PC-3 (cell line): ENCODE results near the gene TBC1D16. TPM values are rescaled to one million over a fixed set of nuclear protein-coding genes. Genes with fewer than 3 reads are reported as not detected.

ENCODE experiments used
- ATAC-seq: fragments of 200-7000 bp; cut with Tn5 transposase; 2 replicates; pipeline ENCODE4 v1.9.1; 2020; ENCODE audit warnings: mild to moderate bottlenecking, moderate library complexity
- BruUV-seq: library from RNA; stranded (reverse); fragments of 400-500 nt; replicated peaks from 2 replicates; lab custom pipeline; 2021; lab: Mats Ljungman, UMichigan
- CTCF ChIA-PET: fragments of 300-600 bp; sonication (Branson Sonifier 250); formaldehyde crosslinking; loops from one replicate; lab custom pipeline; 2022; ENCODE audit warnings: antibody characterized with exemption; lab: Charles Lee
- POLR2A ChIA-PET: fragments of 300-600 bp; sonication (Branson Sonifier 250); formaldehyde crosslinking; loops from one replicate; lab custom pipeline; 2022; ENCODE audit warnings: antibody characterized with exemption; ENCODE audit not compliant: unreplicated experiment; lab: Charles Lee
- DNase-seq: peaks from one replicate; pipeline ENCODE4 v3.0.0-alpha.2; 2015
- H2AFZ ChIP-seq: fragments of 300-600 bp; sonication (generic); 2 replicates; pipeline ENCODE4 v1.6.0; 2016; ENCODE audit warnings: antibody characterized with exemption, low read length
- H3F3A ChIP-seq: fragments of 300-600 bp; sonication (generic); one replicate; pipeline ENCODE4 v1.6.0; 2017; ENCODE audit warnings: antibody characterized with exemption, low read length, control low read depth, mild to moderate bottlenecking; ENCODE audit not compliant: unreplicated experiment
- H3K27ac ChIP-seq: fragments of 300-600 bp; sonication (generic); 2 replicates; pipeline ENCODE4 v1.5.1; 2016; ENCODE audit warnings: mild to moderate bottlenecking, low read length
- H3K27me3 ChIP-seq: fragments of 300-600 bp; sonication (generic); 2 replicates; pipeline ENCODE4 v1.6.1; 2016; ENCODE audit warnings: low read length, mixed read lengths
- H3K36me3 ChIP-seq: fragments of 300-600 bp; sonication (generic); 2 replicates; pipeline ENCODE4 v1.6.1; 2016; ENCODE audit warnings: low read depth, mixed run types, low read length, mixed read lengths
- H3K4me1 ChIP-seq: fragments of 300-600 bp; sonication (generic); 2 replicates; pipeline ENCODE4 v1.5.1; 2016; ENCODE audit warnings: low read length; ENCODE audit not compliant: insufficient read depth
- H3K4me2 ChIP-seq: fragments of 300-600 bp; sonication (generic); 2 replicates; pipeline ENCODE4 v1.6.0; 2016; ENCODE audit warnings: low read length
- H3K4me3 ChIP-seq: fragments of 300-600 bp; sonication (generic); 2 replicates; pipeline ENCODE4 v1.5.1; 2016; ENCODE audit warnings: mild to moderate bottlenecking, low read length, mixed read lengths
- H3K79me2 ChIP-seq: fragments of 300-600 bp; sonication (generic); 2 replicates; pipeline ENCODE4 v1.6.1; 2017; ENCODE audit warnings: low read length, mixed read lengths
- H3K9ac ChIP-seq: fragments of 300-600 bp; sonication (generic); 2 replicates; pipeline ENCODE4 v1.6.0; 2016; ENCODE audit warnings: mild to moderate bottlenecking, low read length
- H3K9me2 ChIP-seq: fragments of 300-600 bp; sonication (generic); replicated peaks from 2 replicates; pipeline ENCODE4 v1.6.1; 2016; ENCODE audit warnings: mixed run types, low read length, mixed read lengths
- H3K9me3 ChIP-seq: fragments of 300-600 bp; sonication (generic); 2 replicates; pipeline ENCODE4 v1.6.1; 2016; ENCODE audit warnings: low read length, mixed read lengths
- H4K20me1 ChIP-seq: fragments of 300-600 bp; sonication (generic); 2 replicates; pipeline ENCODE4 v1.6.1; 2016; ENCODE audit warnings: low read length, mixed read lengths
- CTCF ChIP-seq: fragments of 300-600 bp; sonication (generic); conservative IDR thresholded peaks from 2 replicates; pipeline ENCODE4 v1.5.1; 2017; ENCODE audit warnings: antibody characterized with exemption, low read depth, mild to moderate bottlenecking, low read length
- EZH2 ChIP-seq: fragments of 300-600 bp; sonication (generic); IDR thresholded peaks from one replicate; pipeline ENCODE4 v1.6.1; 2017; ENCODE audit warnings: antibody characterized with exemption, mild to moderate bottlenecking, low read length; ENCODE audit not compliant: unreplicated experiment
- EZH2phosphoT487 ChIP-seq: fragments of 300-600 bp; sonication (generic); IDR thresholded peaks from 2 replicates; pipeline ENCODE4 v1.6.1; 2018; ENCODE audit warnings: mild to moderate bottlenecking, antibody characterized with exemption, low read length, borderline replicate concordance
- intact Hi-C: fragments of 100-400 bp; cut with micrococcal nuclease; formaldehyde crosslinking; loops from 2 replicates; pipeline ENCODE4 v1.9.0; 2023
- total RNA-seq: library from RNA; depleted of rRNA; stranded (reverse); fragments of >200 nt; gene quantifications from 2 replicates; pipeline ENCODE4 v1.2.3, GENCODE V29; 2014

The TBC1D16 gene
- total RNA-seq, 1 experiment from 2014 or later, result 23.7 TPM

- Histone ChIP-seq H3F3A (no peaks in the 10 kb centered on the region), H3K4me3 (no peak overlapping the region), H2AFZ (no peak overlapping the region), H3K79me2 (no peaks in the 10 kb centered on the region), H4K20me1 (no peaks in the 10 kb centered on the region), H3K27me3 (no peaks in the 10 kb centered on the region), H3K27ac (no peak overlapping the region), H3K9me3 (no peaks in the 10 kb centered on the region), H3K4me1 (no peaks in the 10 kb centered on the region), H3K36me3 (0 out of 2 replicates have a peak, but pooled peaks cover 4% of the 10 kb centered on the region), H3K4me2 (no peak overlapping the region), H3K9me2 (no peaks in the 10 kb centered on the region), H3K9ac (no peak overlapping the region)
- intact Hi-C loops, result no loop called here
- no TSS peak for BruUV-seq
- ATAC-seq (no peak), DNase-seq (no peak)
- TF ChIP-seq EZH2phosphoT487 (no peak), CTCF (no peak), EZH2 (no peak)
- ChIA-PET POLR2A (no interaction called here), CTCF (interaction anchor here (1.5 kb wide), 1 partner anchor 163 kb away, joined by 4 read pairs; no protein-coding TSS in a partner anchor)
Observed at GRCh38 chr17:79971651-79972050, 64.0 kb downstream of the TBC1D16 start.

- ChIA-PET CTCF (interaction anchor here (0.6 to 1.5 kb wide), 5 partner anchors 126 to 225 kb away, joined by 3 to 11 read pairs (median 3); no protein-coding TSS in a partner anchor), POLR2A (no interaction called here)
- Histone ChIP-seq H2AFZ (no peak overlapping the region), H3K36me3 (0 out of 2 replicates have a peak, but pooled peaks cover 4% of the 10 kb centered on the region), H3K4me3 (no peak overlapping the region), H3F3A (no peaks in the 10 kb centered on the region), H3K4me2 (no peak overlapping the region), H4K20me1 (no peaks in the 10 kb centered on the region), H3K4me1 (no peaks in the 10 kb centered on the region), H3K9me3 (no peaks in the 10 kb centered on the region), H3K9me2 (no peaks in the 10 kb centered on the region), H3K79me2 (no peaks in the 10 kb centered on the region), H3K9ac (no peak overlapping the region), H3K27me3 (no peaks in the 10 kb centered on the region), H3K27ac (no peak overlapping the region)
- TF ChIP-seq CTCF (peak; percentile 96), EZH2phosphoT487 (no peak), EZH2 (no peak)
- ATAC-seq (peak; percentile 84), DNase-seq (peak; percentile 81)
- no TSS peak for BruUV-seq
- intact Hi-C loops, result no loop called here
Observed at GRCh38 chr17:79970576-79971068, 65.0 kb downstream of the TBC1D16 start.

GRCh38 chr17:79969906-79970305 is 65.8 kb downstream of the TBC1D16 start:
- ATAC-seq (no peak), DNase-seq (no peak)
- Histone ChIP-seq H3K4me3 (no peak overlapping the region), H3K79me2 (no peaks in the 10 kb centered on the region), H3K9ac (no peak overlapping the region), H3K9me2 (no peaks in the 10 kb centered on the region), H3K27ac (no peak overlapping the region), H3K27me3 (no peaks in the 10 kb centered on the region), H3K4me1 (no peaks in the 10 kb centered on the region), H3K36me3 (0 out of 2 replicates have a peak, but pooled peaks cover 4% of the 10 kb centered on the region), H2AFZ (no peak overlapping the region), H3K4me2 (no peak overlapping the region), H3F3A (no peaks in the 10 kb centered on the region), H4K20me1 (no peaks in the 10 kb centered on the region), H3K9me3 (no peaks in the 10 kb centered on the region)
- POLR2A ChIA-PET, result no interaction called here
- no TSS peak for BruUV-seq
- intact Hi-C loops, result no loop called here
- CTCF ChIA-PET, result interaction anchor here (0.6 to 1.5 kb wide), 5 partner anchors 125 to 224 kb away, joined by 3 to 11 read pairs (median 3); no protein-coding TSS in a partner anchor
- TF ChIP-seq CTCF (no peak), EZH2 (no peak), EZH2phosphoT487 (no peak)
